ENCODE measurements around the gene TCF4. TPM values are rescaled to one million over a fixed set of nuclear protein-coding genes. Genes with fewer than 3 reads are reported as not detected.

TCF4 gene
- total RNA-seq, 1 experiment from 2014 or later, result 0.42 TPM

GRCh38 chr18:55509631-55510324 is 78.2 kb downstream of the TCF4 start:
- DNase-seq (ENCODE audit: low read depth, low spot score), result no peak
- H3K4me1 ChIP-seq (ENCODE audit: control insufficient read depth in 1 of 2, insufficient read depth in 2 of 2, low read length in 2 of 2), result no peaks in the 10 kb centered on the region
- H3K4me2 ChIP-seq (ENCODE audit: low read length), result no peak overlapping the region
- no peak for ATAC-seq
- no peaks in the 10 kb centered on the region for H3K79me2 ChIP-seq (ENCODE audit: insufficient read depth, low read length)
- ChIA-PET POLR2A (no interaction called here), RAD21 (ENCODE audit: low non-redundant PET in 1 of 2, low total read pairs in 2 of 2, uncharacterized antibody in 2 of 2, unreplicated experiment in 2 of 2) (no interaction called here), CTCF (no interaction called here)
- no peaks in the 10 kb centered on the region for H3K27me3 ChIP-seq (ENCODE audit: insufficient read depth, low read length)
- H4K20me1 ChIP-seq (ENCODE audit: insufficient read depth), result no peaks in the 10 kb centered on the region; the same call in 1 of the 2 replicates
- peaks cover 0 to 13% of the 10 kb centered on the region in 2 experiments; a peak in 1 of 4 replicates for H3K9me3 ChIP-seq (ENCODE audit: control insufficient read depth in 1 of 2, insufficient read depth in 1 of 2, low read depth in 1 of 2, low read length in 2 of 2)
- no peak overlapping the region for H3K9ac ChIP-seq (ENCODE audit: low read length)
- BruUV-seq (replicated peaks), result no TSS peak
- no peak for TF ChIP-seq ZFX (IDR thresholded peaks at IDR 0.05)
- no peak for TF ChIP-seq SP1 (IDR thresholded peaks at IDR 0.05; ENCODE audit: low read depth)
- no peak for TF ChIP-seq SIN3A (IDR thresholded peaks at IDR 0.05; ENCODE audit: low read depth)
- no peak overlapping the region for H3K4me3 ChIP-seq (replicated peaks in 1 of 2; ENCODE audit: low read depth in 1 of 2, low read length in 2 of 2)
- intact Hi-C loops (cut with micrococcal nuclease), result no loop called here
- H3K36me3 ChIP-seq (ENCODE audit: control insufficient read depth in 1 of 2, insufficient read depth in 2 of 2, low read length in 2 of 2), result no peaks in the 10 kb centered on the region
- H3K27ac ChIP-seq (ENCODE audit: low read depth, low read length), result no peak overlapping the region
- no peak overlapping the region for H2AFZ ChIP-seq (ENCODE audit: low read depth, low read length, poor library complexity, severe bottlenecking)
- H3K9me2 ChIP-seq (ENCODE audit: insufficient read depth), result no peaks in the 10 kb centered on the region

DNA sequence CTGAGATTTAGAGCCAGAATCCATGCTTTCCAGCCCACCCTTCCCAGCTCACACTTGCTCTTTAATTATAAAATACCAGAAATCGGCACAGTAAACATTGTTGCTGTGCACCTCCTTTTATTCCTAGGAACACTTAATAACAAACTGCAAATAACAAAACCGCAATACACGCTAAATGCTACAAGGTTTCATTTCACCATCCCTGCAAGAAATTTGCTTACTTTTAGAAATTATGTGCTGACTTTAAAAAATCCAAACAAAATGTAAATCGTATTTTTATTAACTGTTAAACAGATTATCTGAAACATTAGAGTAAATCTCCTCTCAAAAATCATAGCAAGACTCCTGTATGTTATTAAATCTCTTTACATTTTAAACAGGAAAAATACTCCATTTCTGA is 79.3 kb downstream of the TCF4 start:
- DNase-seq (ENCODE audit: low read depth, low spot score) (no peak), ATAC-seq (no peak)
- H3K9me3 ChIP-seq (ENCODE audit: control insufficient read depth in 1 of 2, insufficient read depth in 1 of 2, low read depth in 1 of 2, low read length in 2 of 2), result peaks cover 0 to 13% of the 10 kb centered on the region in 2 experiments; a peak in 1 of 4 replicates
- H3K4me2 ChIP-seq (ENCODE audit: low read length), result no peak overlapping the region
- ChIA-PET POLR2A (no interaction called here), RAD21 (ENCODE audit: low non-redundant PET in 1 of 2, low total read pairs in 2 of 2, uncharacterized antibody in 2 of 2, unreplicated experiment in 2 of 2) (no interaction called here), CTCF (no interaction called here)
- no peaks in the 10 kb centered on the region; the same call in 1 of the 2 replicates for H4K20me1 ChIP-seq (ENCODE audit: insufficient read depth)
- no peaks in the 10 kb centered on the region for H3K36me3 ChIP-seq (ENCODE audit: control insufficient read depth in 1 of 2, insufficient read depth in 2 of 2, low read length in 2 of 2)
- no peaks in the 10 kb centered on the region for H3K4me1 ChIP-seq (ENCODE audit: control insufficient read depth in 1 of 2, insufficient read depth in 2 of 2, low read length in 2 of 2)
- no peak overlapping the region for H3K9ac ChIP-seq (ENCODE audit: low read length)
- no peaks in the 10 kb centered on the region for H3K27me3 ChIP-seq (ENCODE audit: insufficient read depth, low read length)
- no peak overlapping the region for H2AFZ ChIP-seq (ENCODE audit: low read depth, low read length, poor library complexity, severe bottlenecking)
- TF ChIP-seq REST (IDR thresholded peaks at IDR 0.05; ENCODE audit: low read depth) (no peak), EZH2 (IDR thresholded peaks at IDR 0.05) (no peak), CBX3 (IDR thresholded peaks at IDR 0.05; ENCODE audit: low read depth) (no peak)
- H3K79me2 ChIP-seq (ENCODE audit: insufficient read depth, low read length), result no peaks in the 10 kb centered on the region
- H3K27ac ChIP-seq (ENCODE audit: low read depth, low read length), result no peak overlapping the region
- H3K9me2 ChIP-seq (ENCODE audit: insufficient read depth), result no peaks in the 10 kb centered on the region
- intact Hi-C loops (cut with micrococcal nuclease), result no loop called here
- H3K4me3 ChIP-seq (replicated peaks in 1 of 2; ENCODE audit: low read depth in 1 of 2, low read length in 2 of 2), result no peak overlapping the region
- BruUV-seq (replicated peaks), result no TSS peak
